K562 (cell line): Measurements from ENCODE around the gene C2CD2L. TPM values are rescaled to one million over a fixed set of nuclear protein-coding genes. Genes with fewer than 3 reads are reported as not detected.
A peak's percentile ranks its signal among the peaks of the same experiment; 100 is the strongest.

ENCODE experiments used
- ATAC-seq: fragments of 200-7000 bp; cut with Tn5 transposase; 3 replicates; pipeline ENCODE4 v1.9.1; 2020; ENCODE audit warnings: moderate library complexity
- BruUV-seq: library from RNA; stranded (reverse); fragments of 400-500 nt; replicated peaks from 2 replicates; lab custom pipeline; 2021; lab: Mats Ljungman, UMichigan
- CTCF ChIA-PET: fragments of 300-600 bp; formaldehyde crosslinking; extraction: SDS; loops from one replicate; lab custom pipeline; 2021; ENCODE audit warnings: low intra/inter-chr PET ratio; lab: Yijun Ruan, JAX
- POLR2A ChIA-PET: fragments of 300-600, 350-650 bp; sonication (Branson Sonifier 250); formaldehyde crosslinking; extraction: SDS; loops from one replicate; lab custom pipeline; 2021; ENCODE audit warnings: antibody characterized with exemption, inconsistent platforms; lab: Yijun Ruan, JAX
- DNase-seq, 4 experiments: peaks; one replicate each; pipeline versions ENCODE4 v3.0.0 to v3.0.0-alpha.2; 2011 to 2018; ENCODE audit warnings: low spot score in 3 of 4, mixed read lengths in 3 of 4; ENCODE audit errors: extremely low read depth in 1 of 4
- FAIRE-seq: peaks from 2 replicates; lab custom pipeline; 2011; peaks lifted over from hg19 to GRCh38; lab: Jason Lieb, UNC
- H2AFZ ChIP-seq: 2 replicates; pipeline ENCODE4 v1.6.0; 2011; ENCODE audit warnings: low read depth, low read length, control low read depth, inconsistent platforms
- H3K27ac ChIP-seq: fragments of 200-600 bp; 3 replicates; pipeline ENCODE4 v1.8.0; 2011; ENCODE audit warnings: low read depth, mild to moderate bottlenecking, control low read depth, inconsistent platforms, low read length, moderate library complexity, mixed read lengths; ENCODE audit errors: extremely low read depth
- H3K27me3 ChIP-seq, 2 experiments: fragments of 300-600 bp in 1 of 2; 2 replicates in 1 of 2; 3 replicates in 1 of 2; pipeline versions ENCODE4 v1.6.0 to v1.8.0; 2011; ENCODE audit warnings: inconsistent platforms in 2 of 2, low read length in 2 of 2, mild to moderate bottlenecking in 1 of 2, mixed read lengths in 1 of 2, moderate library complexity in 1 of 2; ENCODE audit not compliant: control insufficient read depth in 2 of 2, insufficient read depth in 2 of 2
- H3K36me3 ChIP-seq: fragments of 300-600 bp; 3 replicates; pipeline ENCODE4 v1.8.0; 2011; ENCODE audit warnings: mild to moderate bottlenecking, low read length, inconsistent platforms; ENCODE audit not compliant: control insufficient read depth, insufficient read depth
- H3K4me1 ChIP-seq, 2 experiments: fragments of 200-600 bp in 1 of 2; replicated peaks in 1 of 2; 2 replicates in 1 of 2; 3 replicates in 1 of 2; pipeline versions ENCODE4 v1.5.1 to v1.8.0; 2011; ENCODE audit warnings: inconsistent platforms in 2 of 2, low read length in 2 of 2, mild to moderate bottlenecking in 1 of 2, mixed read lengths in 1 of 2, moderate library complexity in 1 of 2; ENCODE audit not compliant: control insufficient read depth in 2 of 2, insufficient read depth in 2 of 2
- H3K4me2 ChIP-seq: 2 replicates; pipeline ENCODE4 v1.6.1; 2011; ENCODE audit warnings: low read length, control low read depth, inconsistent platforms, mixed read lengths; ENCODE audit not compliant: insufficient read depth
- H3K4me3 ChIP-seq: fragments of 200-600 bp; sonication (generic), shearing (Covaris generic); 2 replicates; pipeline ENCODE4 v1.5.1; 2016; ENCODE audit warnings: control low read depth, inconsistent platforms
- H3K79me2 ChIP-seq: fragments of 200-600 bp; 3 replicates; pipeline ENCODE4 v1.8.0; 2011; ENCODE audit warnings: low read length, inconsistent platforms; ENCODE audit not compliant: control insufficient read depth, insufficient read depth
- H3K9ac ChIP-seq, 2 experiments: 2 replicates each; pipeline versions ENCODE4 v1.6.0 to v1.6.1; 2011; ENCODE audit warnings: low read depth in 2 of 2, low read length in 2 of 2, control low read depth in 1 of 2, inconsistent platforms in 1 of 2, mild to moderate bottlenecking in 1 of 2, mixed read lengths in 1 of 2; ENCODE audit not compliant: insufficient read depth in 1 of 2
- H3K9me1 ChIP-seq: one replicate; pipeline ENCODE4 v1.6.0; 2011; ENCODE audit warnings: inconsistent platforms, mild to moderate bottlenecking, low read length, moderate library complexity; ENCODE audit not compliant: control insufficient read depth, insufficient read depth
- H3K9me3 ChIP-seq: replicated peaks from 2 replicates; pipeline ENCODE4 v1.5.1; 2011; ENCODE audit warnings: low read depth, low read length, inconsistent platforms; ENCODE audit not compliant: control insufficient read depth, insufficient read depth
- H4K20me1 ChIP-seq: replicated peaks from 2 replicates; pipeline ENCODE4 v1.6.1; 2011; ENCODE audit warnings: low read length, inconsistent platforms, mixed read lengths; ENCODE audit not compliant: control insufficient read depth, insufficient read depth
- ADNP ChIP-seq: fragments of 200-800 bp; sonication (Bioruptor generic); IDR thresholded peaks from 2 replicates; pipeline ENCODE4 v1.6.1; 2016; ENCODE audit warnings: missing genetic modification characterization, missing compliant biosample characterization
- BDP1 ChIP-seq: IDR thresholded peaks from 3 replicates; pipeline ENCODE4 v1.6.1; 2011; ENCODE audit not compliant: insufficient read length, insufficient read depth
- BRCA1 ChIP-seq, 2 experiments: fragments of 450-650 bp in 1 of 2; sonication (generic) in 1 of 2; formaldehyde crosslinking in 1 of 2; IDR thresholded peaks; 2 replicates each; pipeline versions ENCODE4 v1.5.0 to v1.6.1; 2017 to 2020; ENCODE audit warnings: mild to moderate bottlenecking in 1 of 2, missing genetic modification reagents in 1 of 2
- CBX2 ChIP-seq: fragments of 200-600 bp; sonication (generic); IDR thresholded peaks from one replicate; pipeline ENCODE4 v1.6.1; 2012; ENCODE audit warnings: mild to moderate bottlenecking, low read length, inconsistent platforms; ENCODE audit not compliant: insufficient read depth, poor library complexity, severe bottlenecking
- CTBP1 ChIP-seq: fragments of 450-650 bp; IDR thresholded peaks from 2 replicates; pipeline ENCODE4 v1.6.1; 2016; ENCODE audit warnings: borderline replicate concordance
- FOXM1 ChIP-seq, 2 experiments: fragments of 450-650 bp in 1 of 2; sonication (generic) in 1 of 2; formaldehyde crosslinking in 1 of 2; IDR thresholded peaks; 2 replicates each; pipeline versions ENCODE4 v1.6.1 to v1.9.0; 2017 to 2022; ENCODE audit warnings: low read depth in 2 of 2, mild to moderate bottlenecking in 2 of 2, missing genetic modification reagents in 1 of 2, moderate library complexity in 1 of 2
- GABPB1 ChIP-seq: sonication (generic); formaldehyde crosslinking; IDR thresholded peaks from 2 replicates; pipeline ENCODE4 v1.8.0; 2022; ENCODE audit warnings: mild to moderate bottlenecking, missing genetic modification reagents
- HDGF ChIP-seq: fragments of 450-650 bp; IDR thresholded peaks from 2 replicates; pipeline ENCODE4 v1.6.1; 2016
- MIER1 ChIP-seq: fragments of 450-650 bp; IDR thresholded peaks from 2 replicates; pipeline ENCODE4 v1.6.1; 2016; ENCODE audit warnings: antibody characterized with exemption, mild to moderate bottlenecking, low read depth
- NELFE ChIP-seq: IDR thresholded peaks from 2 replicates; pipeline ENCODE4 v1.6.1; 2011; ENCODE audit warnings: mild to moderate bottlenecking; ENCODE audit not compliant: insufficient read depth, insufficient read length
- NFIX ChIP-seq: fragments of 250-450 bp; sonication (Bioruptor Pico); IDR thresholded peaks from 2 replicates; pipeline ENCODE4 v1.4.0; 2020; ENCODE audit warnings: low read depth, mild to moderate bottlenecking, moderate library complexity
- TAF15 ChIP-seq: fragments of 200-400 bp; formaldehyde crosslinking; IDR thresholded peaks from 2 replicates; pipeline ENCODE4 v1.6.1; 2017; ENCODE audit warnings: mild to moderate bottlenecking, low read depth, low read length, moderate library complexity
- TSHZ1 ChIP-seq: fragments of 250-450 bp; sonication (Bioruptor Pico); IDR thresholded peaks from 2 replicates; pipeline ENCODE4 v1.4.0; 2020; ENCODE audit warnings: mild to moderate bottlenecking, moderate library complexity
- ZNF589 ChIP-seq: fragments of 200-800 bp; sonication (Bioruptor generic); IDR thresholded peaks from 2 replicates; pipeline ENCODE4 v1.6.1; 2016; ENCODE audit warnings: low read depth, missing genetic modification characterization, missing compliant biosample characterization
- ZNF699 ChIP-seq: fragments of 250-450 bp; sonication (Bioruptor Pico); IDR thresholded peaks from 2 replicates; pipeline ENCODE4 v1.8.0; 2021; ENCODE audit warnings: mild to moderate bottlenecking, moderate library complexity; ENCODE audit not compliant: insufficient replicate concordance
- ZNF764 ChIP-seq: fragments of 250-450 bp; sonication (Bioruptor Pico); IDR thresholded peaks from 2 replicates; pipeline ENCODE4 v1.4.0; 2020; ENCODE audit warnings: low read depth, mild to moderate bottlenecking, moderate library complexity
- WGBS: fragments of 100-300 bp; shearing (Covaris generic); methylation state at CpG from one replicate; pipeline ENCODE4 v1.1.6; 2016; ENCODE audit warnings: low coverage, mixed read lengths; ENCODE audit not compliant: insufficient coverage; ENCODE audit errors: missing lambda C conversion rate; 5-methylcytosine and 5-hydroxymethylcytosine counted together
- in situ Hi-C: fragments of 300-500 bp; cut with MboI; formaldehyde crosslinking; loops from 4 replicates; pipeline ENCODE4 v1.15.0; 2018; ENCODE audit warnings: inconsistent platforms, mixed read lengths
- intact Hi-C: fragments of 100-400 bp; cut with micrococcal nuclease; formaldehyde crosslinking; loops from 2 replicates; pipeline ENCODE4 v1.14.2; 2022
- polyA plus RNA-seq, 8 experiments: library from polyadenylated mRNA; depleted of rRNA in 4 of 8; stranded (reverse) in 5 of 8; unstranded in 3 of 8; fragments of >200 nt; fragmentation: Nextera tagmentation in 2 of 8; fragmentation: Illumina TruSeq in 1 of 8; extraction: Ambion mirVana in 2 of 8; extraction: Trizol in 1 of 8; gene quantifications; 2 replicates each; pipeline versions ENCODE4 v1.2.1 to v1.2.3, GENCODE V29; 2011 to 2014; ENCODE audit warnings: inconsistent platforms in 1 of 8, missing spikeins in 1 of 8
- total RNA-seq, 7 experiments: library from RNA; depleted of rRNA in 6 of 7; stranded (reverse); fragments of >200 nt in 6 of 7; fragmentation: Illumina TruSeq in 2 of 7; extraction: Trizol in 2 of 7; gene quantifications; 2 replicates each; pipeline versions ENCODE4 v1.2.1 to v1.2.3, GENCODE V29; 2011 to 2021; ENCODE audit warnings: low replicate concordance in 1 of 7
- TF ChIP-seq, protein P1 (sequence below): sonication (generic); formaldehyde crosslinking; IDR thresholded peaks from 2 replicates; pipeline ENCODE4 v1.8.0; 2022; ENCODE audit warnings: mild to moderate bottlenecking, low read depth, missing genetic modification reagents

Gene C2CD2L
- total and polyA plus RNA-seq, 9 of the 15 experiments (the other 6 are each of a cell fraction or from before 2014, with no cell fraction given) = 0.66 to 41.2 (median 14.8) TPM

DNA sequence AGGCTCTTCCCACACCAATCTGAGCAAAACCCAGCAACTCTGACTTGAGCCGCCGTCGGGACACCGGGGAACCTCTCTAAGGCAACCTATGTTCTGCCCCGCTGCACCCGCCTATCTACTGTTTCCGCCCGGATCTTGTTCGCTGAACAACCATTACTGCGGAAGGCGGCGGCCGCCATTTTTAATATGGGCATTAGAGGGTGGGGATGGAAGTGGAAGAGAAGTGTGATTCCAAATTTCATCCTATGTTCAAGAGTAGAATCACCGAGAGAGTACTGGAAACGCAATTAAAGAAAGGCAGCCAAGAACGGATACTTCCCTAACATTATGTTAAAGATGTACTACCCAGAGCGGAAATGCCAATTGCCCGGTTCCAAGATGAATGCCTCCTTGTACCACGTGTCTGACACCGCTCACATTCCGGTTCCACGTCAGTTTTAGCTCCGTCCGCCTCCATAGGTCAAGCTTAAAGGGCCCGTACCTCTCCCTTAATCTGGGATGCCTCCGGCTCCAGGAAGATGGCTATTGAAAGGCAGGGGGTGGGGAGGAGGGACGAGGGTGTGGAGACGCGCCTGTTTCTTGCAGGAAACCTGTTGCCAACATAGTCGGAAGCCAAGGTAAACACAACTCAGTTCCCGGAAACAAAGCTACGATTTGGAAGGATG lies 5.3 kb upstream of the C2CD2L start, which contains the start of gene DPAGT1:
Gene DPAGT1, minus strand, starts transcription at position 95 of the 665 bp plus-strand sequence. CDS start 198 bp downstream, outside the sequence.
- ChIA-PET POLR2A (interaction anchor here (0.6 to 1.7 kb wide), 14 partner anchors 8 to 261 kb away, joined by 3 to 11 read pairs (median 4); partner anchors contain the start of genes HMBS and VPS11), CTCF (interaction anchor here (0.7 to 1.4 kb wide), 2 partner anchors 95 to 221 kb away, joined by 3 to 5 read pairs; no protein-coding TSS in a partner anchor)
- Histone ChIP-seq H4K20me1 (no peaks in the 10 kb centered on the region), H3K4me2 (peak within 1 kb of the TSS; percentile 96), H3K4me3 (peak within 1 kb of the TSS; percentile 79), H2AFZ (peak within 1 kb of the TSS; percentile 95), H3K9ac (peak within 1 kb of the TSS; percentile 94 to 96), H3K4me1 (peaks cover 36 to 39% of the 10 kb centered on the region in 2 experiments), H3K9me3 (no peaks in the 10 kb centered on the region), H3K27me3 (no peaks in the 10 kb centered on the region), H3K27ac (peak within 1 kb of the TSS; percentile 99), H3K36me3 (peaks cover 30% of the 10 kb centered on the region), H3K9me1 (no peaks in the 10 kb centered on the region), H3K79me2 (peaks cover 37% of the 10 kb centered on the region)
- in situ Hi-C loops (loop anchor here (5.0 kb wide), 1 partner anchor 95 kb away; no protein-coding TSS in a partner anchor), intact Hi-C loops (loop anchor here (2.0 to 5.0 kb wide), 6 partner anchors 19 to 221 kb away; partner anchors contain the start of genes HINFP, RPS25, SLC37A4 and TRAPPC4)
- DNase-seq (peak; percentile 60 to 96 (median 74)), ATAC-seq (peak; percentile 88), FAIRE-seq (peak; percentile 96)
- WGBS = under 1% methylated on average over 32 of the region's 32 CpGs
- BruUV-seq = no TSS peak
- no peak for TF ChIP-seq BDP1
- TF ChIP-seq CTBP1 = peak; percentile 93
- no peak for TF ChIP-seq TSHZ1 (CRISPR knock-in tag)
- TF ChIP-seq MIER1 = no peak
- no peak for TF ChIP-seq ZNF764 (CRISPR knock-in tag)
- TF ChIP-seq ADNP = no peak
- no peak for TF ChIP-seq NELFE
- no peak for TF ChIP-seq CBX2
- TF ChIP-seq TAF15 = no peak
- TF ChIP-seq ZNF589 (CRISPR knock-in tag) = no peak
- TF ChIP-seq ZNF699 = no peak
- TF ChIP-seq FOXM1 (IDR thresholded peaks at IDR 0.05; ENCODE audit: low read depth) = peak; percentile 74
- TF ChIP-seq FOXM1 (CRISPR knock-in tag; IDR thresholded peaks at IDR 0.05; ENCODE audit: low read depth) = no peak
- TF ChIP-seq GABPB1 = peak; percentile 96
- no peak for TF ChIP-seq HDGF
- no peak for TF ChIP-seq NFIX (CRISPR knock-in tag)
- TF ChIP-seq, protein P1, sequence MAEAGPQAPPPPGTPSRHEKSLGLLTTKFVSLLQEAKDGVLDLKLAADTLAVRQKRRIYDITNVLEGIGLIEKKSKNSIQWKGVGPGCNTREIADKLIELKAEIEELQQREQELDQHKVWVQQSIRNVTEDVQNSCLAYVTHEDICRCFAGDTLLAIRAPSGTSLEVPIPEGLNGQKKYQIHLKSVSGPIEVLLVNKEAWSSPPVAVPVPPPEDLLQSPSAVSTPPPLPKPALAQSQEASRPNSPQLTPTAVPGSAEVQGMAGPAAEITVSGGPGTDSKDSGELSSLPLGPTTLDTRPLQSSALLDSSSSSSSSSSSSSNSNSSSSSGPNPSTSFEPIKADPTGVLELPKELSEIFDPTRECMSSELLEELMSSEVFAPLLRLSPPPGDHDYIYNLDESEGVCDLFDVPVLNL = no peak
- TF ChIP-seq BRCA1 (IDR thresholded peaks at IDR 0.05) = no peak
- no peak for TF ChIP-seq BRCA1 (CRISPR knock-in tag; IDR thresholded peaks at IDR 0.05)
